Epithelial cell of proximal tubule (primary cell): ENCODE data around the gene PLEKHS1. TPM values are rescaled to one million over a fixed set of nuclear protein-coding genes. Genes with fewer than 3 reads are reported as not detected.

Experiments
- DNase-seq: peaks from one replicate; pipeline ENCODE4 v3.0.0-alpha.2; 2011; ENCODE audit warnings: low read depth
- H3K4me3 ChIP-seq: 2 replicates; pipeline ENCODE4 v1.5.1; 2011; ENCODE audit warnings: low read depth, mild to moderate bottlenecking, low read length
- total RNA-seq: library from RNA; depleted of rRNA; stranded (reverse); fragments of >200 nt; gene quantifications from 2 replicates; pipeline ENCODE4 v1.2.3, GENCODE V29; 2015
- TF ChIP-seq, protein P1 (sequence below): conservative IDR thresholded peaks from 2 replicates; pipeline ENCODE4 v1.5.1; 2012; ENCODE audit warnings: low read depth, mild to moderate bottlenecking, low read length

PLEKHS1 gene
- not detected in 2 replicates for total RNA-seq

DNA sequence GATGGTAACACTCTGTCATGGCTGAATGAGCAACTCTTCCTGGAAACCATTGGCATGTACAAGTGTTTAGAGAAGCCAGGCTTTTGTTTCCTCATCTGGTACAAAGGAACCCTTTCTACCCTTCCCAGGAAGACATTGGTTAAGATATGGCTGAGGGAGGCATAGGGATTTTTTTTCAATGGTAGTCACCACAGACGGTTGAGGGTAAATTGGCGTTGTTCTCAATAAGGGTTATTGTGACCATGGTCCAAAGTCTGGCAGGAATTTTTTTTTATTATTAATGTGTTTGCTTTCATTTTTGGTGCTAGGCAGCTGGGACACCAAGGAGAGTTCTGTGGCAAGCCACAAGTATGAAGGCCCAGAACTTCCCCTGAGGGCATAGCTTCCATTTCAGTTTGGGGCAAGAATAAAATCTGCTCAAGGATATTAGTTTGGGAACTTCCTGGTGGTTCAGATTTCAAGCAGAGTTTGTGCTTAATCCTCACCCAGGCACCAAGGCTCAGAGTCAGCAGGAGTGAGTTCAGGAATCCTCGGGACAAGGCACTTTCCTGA is at the start of gene PLEKHS1:
PLEKHS1 (plus strand) TSS at position 502 of the 552 bp plus-strand sequence. CDS start 3,596 bp downstream, outside the sequence.
- no peak for DNase-seq
- TF ChIP-seq, protein P1, sequence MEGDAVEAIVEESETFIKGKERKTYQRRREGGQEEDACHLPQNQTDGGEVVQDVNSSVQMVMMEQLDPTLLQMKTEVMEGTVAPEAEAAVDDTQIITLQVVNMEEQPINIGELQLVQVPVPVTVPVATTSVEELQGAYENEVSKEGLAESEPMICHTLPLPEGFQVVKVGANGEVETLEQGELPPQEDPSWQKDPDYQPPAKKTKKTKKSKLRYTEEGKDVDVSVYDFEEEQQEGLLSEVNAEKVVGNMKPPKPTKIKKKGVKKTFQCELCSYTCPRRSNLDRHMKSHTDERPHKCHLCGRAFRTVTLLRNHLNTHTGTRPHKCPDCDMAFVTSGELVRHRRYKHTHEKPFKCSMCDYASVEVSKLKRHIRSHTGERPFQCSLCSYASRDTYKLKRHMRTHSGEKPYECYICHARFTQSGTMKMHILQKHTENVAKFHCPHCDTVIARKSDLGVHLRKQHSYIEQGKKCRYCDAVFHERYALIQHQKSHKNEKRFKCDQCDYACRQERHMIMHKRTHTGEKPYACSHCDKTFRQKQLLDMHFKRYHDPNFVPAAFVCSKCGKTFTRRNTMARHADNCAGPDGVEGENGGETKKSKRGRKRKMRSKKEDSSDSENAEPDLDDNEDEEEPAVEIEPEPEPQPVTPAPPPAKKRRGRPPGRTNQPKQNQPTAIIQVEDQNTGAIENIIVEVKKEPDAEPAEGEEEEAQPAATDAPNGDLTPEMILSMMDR, result no peak
- H3K4me3 ChIP-seq, result no peak within 1 kb of the TSS

- no peak overlapping the region for H3K4me3 ChIP-seq
- no peak for DNase-seq
- TF ChIP-seq, protein P1, result peak; percentile 81
These were observed 46.7 kb upstream of the PLEKHS1 start for GRCh38 chr10:113704637-113705343.

DNA sequence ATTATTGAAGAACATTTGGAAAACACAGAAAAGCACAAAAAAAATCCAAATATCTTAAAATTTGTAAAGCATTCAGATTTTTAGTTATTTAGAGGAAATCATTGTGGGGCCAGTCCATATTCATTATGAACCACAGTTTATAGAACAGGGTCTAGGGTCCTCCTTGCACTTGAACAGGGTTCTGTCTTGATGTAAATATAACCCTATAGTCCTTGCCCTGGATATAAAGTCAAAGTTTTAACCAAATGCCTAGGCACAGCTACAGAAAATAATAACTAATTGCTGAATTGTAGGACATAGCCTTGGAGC is 46.2 kb upstream of the PLEKHS1 start:
- no peak overlapping the region for H3K4me3 ChIP-seq
- DNase-seq, result no peak
- TF ChIP-seq, protein P1, result no peak

DNA sequence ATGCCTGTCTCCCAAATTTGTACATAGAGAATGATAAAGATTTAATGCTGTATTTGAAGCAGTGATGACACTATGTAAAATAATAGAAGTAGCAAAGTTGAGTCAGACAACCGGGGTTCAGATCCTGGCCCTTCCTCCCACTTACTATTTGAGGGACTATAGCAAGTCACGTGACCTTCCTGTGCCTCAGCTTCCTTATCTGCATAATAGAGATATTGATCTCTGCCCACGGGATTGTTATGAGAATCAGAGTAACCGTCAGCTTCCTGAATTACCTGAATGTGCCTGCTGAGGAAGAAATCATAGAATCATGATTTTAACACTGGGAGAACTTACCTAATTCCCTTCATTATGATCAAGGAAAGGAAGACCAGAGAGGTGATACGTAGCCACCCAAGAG is 44.9 kb upstream of the PLEKHS1 start:
- TF ChIP-seq, protein P1, result no peak
- no peak overlapping the region for H3K4me3 ChIP-seq
- no peak for DNase-seq

GRCh38 chr10:113708640-113709039 is 42.8 kb upstream of the PLEKHS1 start:
- no peak overlapping the region for H3K4me3 ChIP-seq
- no peak for DNase-seq
- TF ChIP-seq, protein P1, result no peak

GRCh38 chr10:113709221-113709838 is 42.2 kb upstream of the PLEKHS1 start:
- H3K4me3 ChIP-seq, result no peak overlapping the region
- TF ChIP-seq, protein P1, result no peak
- DNase-seq, result no peak
